ELR (cell line): Measurements from ENCODE around the gene SLCO2A1.

Experiments used
- DNase-seq: peaks from one replicate; pipeline ENCODE4 v3.0.0-alpha.2; 2015; ENCODE audit warnings: low read depth

The SLCO2A1 gene

DNA sequence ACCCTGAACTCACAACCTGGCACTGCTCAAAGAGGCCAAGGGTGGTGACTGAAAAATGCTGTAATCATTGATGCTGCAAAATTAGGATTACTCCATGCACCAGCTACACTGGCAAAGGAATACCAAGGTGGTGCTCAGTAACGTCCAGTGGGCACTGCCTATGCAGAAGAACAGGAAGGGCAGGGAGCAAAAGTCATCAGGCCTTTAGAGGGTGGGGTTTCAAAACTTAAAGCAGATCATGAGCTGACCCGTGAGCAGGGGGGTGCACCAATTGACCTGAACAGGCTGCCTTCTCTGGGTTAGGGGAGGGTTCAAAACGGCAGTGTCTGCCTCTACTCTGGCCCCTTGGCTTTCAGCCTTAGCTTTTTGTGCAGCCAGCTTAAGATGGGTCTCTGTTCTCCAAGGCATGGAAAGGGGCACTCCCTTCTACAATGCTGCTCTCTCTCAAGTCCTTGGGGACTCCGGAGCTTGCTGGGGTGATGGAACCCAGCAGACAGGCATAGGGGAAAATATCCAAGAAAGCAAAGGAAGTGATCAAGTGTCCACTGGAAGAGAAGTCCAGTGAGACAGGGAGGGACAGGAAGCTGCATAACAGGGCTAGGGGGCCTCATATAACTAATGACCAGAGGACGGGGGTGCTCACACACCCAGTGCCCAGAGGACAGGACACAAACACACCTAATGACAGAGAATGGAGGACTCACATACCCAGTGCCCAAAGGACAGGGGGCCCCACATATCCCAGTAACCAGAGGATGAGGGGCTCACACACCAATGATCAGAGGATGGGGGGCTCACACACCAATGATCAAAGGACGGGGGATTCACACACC lies 145.5 kb downstream of the SLCO2A1 start:
- DNase-seq: no peak

DNA sequence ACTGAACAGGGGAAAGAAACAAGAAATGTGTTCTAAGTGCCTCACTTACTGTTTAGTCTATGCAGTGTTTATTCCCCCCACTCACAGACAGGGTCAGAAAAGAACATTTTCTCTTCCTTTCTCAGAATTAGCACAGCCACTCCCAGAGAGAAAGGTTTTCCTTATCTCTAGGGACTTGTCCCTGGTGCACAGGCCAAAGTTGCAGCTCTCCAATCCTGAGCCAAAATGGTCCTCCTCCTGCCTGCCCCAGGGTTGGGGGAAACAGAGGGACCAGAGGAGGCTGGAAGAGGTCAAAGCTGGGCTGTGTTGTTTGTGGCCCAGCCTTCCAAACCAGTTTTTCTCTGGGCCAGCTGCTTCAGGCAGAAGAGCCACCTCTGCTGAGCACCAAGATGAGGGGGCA lies 146.1 kb downstream of the SLCO2A1 start:
- DNase-seq: no peak

- no peak for DNase-seq
These were observed 146.6 kb downstream of the SLCO2A1 start for GRCh38 chr3:133882986-133883586.

GRCh38 chr3:133881939-133882825 lies 147.5 kb downstream of the SLCO2A1 start:
- DNase-seq: no peak

GRCh38 chr3:133881492-133881891 lies 148.2 kb downstream of the SLCO2A1 start:
- DNase-seq: no peak

DNA sequence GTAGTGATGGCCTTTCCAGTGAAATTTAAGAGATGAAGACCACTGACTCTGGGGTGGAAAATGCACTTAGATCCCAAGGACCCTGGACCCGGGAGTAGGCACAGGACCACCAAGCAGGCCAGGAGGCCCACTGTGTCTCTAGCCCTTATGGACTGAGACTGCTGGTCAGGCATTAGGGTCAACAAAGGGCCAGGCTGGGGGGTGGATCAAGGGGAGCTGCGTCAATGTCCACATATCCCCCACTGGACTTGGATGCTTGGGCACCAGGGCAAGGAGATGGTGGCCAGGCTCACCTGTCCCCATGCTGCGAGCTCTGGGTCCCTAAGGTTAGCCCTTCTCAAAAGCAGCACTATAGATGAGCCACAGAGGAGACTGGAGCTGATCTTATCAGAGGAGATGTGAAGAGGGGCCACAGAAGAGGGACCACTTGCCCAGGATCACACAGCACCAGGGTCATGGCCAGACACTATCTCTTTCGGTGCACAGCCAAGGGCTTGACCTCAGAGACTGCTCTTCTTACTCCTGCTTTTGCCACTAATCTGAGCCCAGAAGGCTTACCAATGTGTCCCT lies 148.8 kb downstream of the SLCO2A1 start:
- no peak for DNase-seq

DNA sequence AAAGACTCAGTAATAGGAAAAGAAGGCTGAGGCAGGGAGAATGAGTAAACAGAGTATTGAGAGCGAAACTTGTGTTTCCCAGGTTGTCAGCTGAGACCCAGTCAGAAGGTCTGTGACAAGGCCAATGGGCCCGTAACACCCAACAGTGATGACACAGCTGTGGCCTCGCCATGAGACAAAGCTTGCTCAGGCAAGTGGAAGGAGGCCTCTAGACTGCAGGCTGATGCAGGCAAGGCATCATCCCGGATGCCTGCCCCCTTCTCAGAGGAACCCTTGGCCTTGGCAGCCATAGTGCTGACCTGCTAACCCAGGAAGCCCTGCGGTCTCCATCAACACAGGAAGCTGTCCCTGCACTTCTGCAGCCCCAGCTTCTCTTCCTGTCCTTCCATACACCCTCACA lies 149.4 kb downstream of the SLCO2A1 start:
- no peak for DNase-seq

GRCh38 chr3:133878518-133878917 lies 151.2 kb downstream of the SLCO2A1 start:
- no peak for DNase-seq
